ENCODE data around the gene CYTIP. TPM values are rescaled to one million over a fixed set of nuclear protein-coding genes. Genes with fewer than 3 reads are reported as not detected.

Gene CYTIP
- total RNA-seq, 2 experiments from 2014 or later = 425 to 430 TPM

Other genes with a start within 250 kb of the CYTIP start
- not detected for gene GALNT5, start 186.4 kb downstream of the CYTIP start, total RNA-seq
- gene ERMN, start 118.3 kb downstream of the CYTIP start, total RNA-seq = 10 to 100 TPM; 20.7 to 23.6 TPM
- gene ACVR1C, start 184.8 kb upstream of the CYTIP start, total RNA-seq = 1 to 10 TPM; 2.3 to 2.4 TPM

Measured in CD8-positive, alpha-beta T cell (primary cell).